Panc1 (cell line): ENCODE results near the gene DLG5.

Experiments used
- CTCF ChIP-seq: fragments of 450-650 bp; IDR thresholded peaks from 2 replicates; pipeline ENCODE4 v1.5.1; 2017; ENCODE audit warnings: mild to moderate bottlenecking
- POLR2AphosphoS5 ChIP-seq: IDR thresholded peaks from 2 replicates; pipeline ENCODE4 v1.6.1; 2012; ENCODE audit warnings: mild to moderate bottlenecking, low read depth, low read length, moderate library complexity

GRCh38 chr10:77898323-77899079 is 28.1 kb downstream of the DLG5 start:
- TF ChIP-seq CTCF (no peak), POLR2AphosphoS5 (no peak)
